ENCODE data around the gene KRT39. TPM values are rescaled to one million over a fixed set of nuclear protein-coding genes. Genes with fewer than 3 reads are reported as not detected.

KRT39 gene
- total RNA-seq: not detected

- H3K9me3 ChIP-seq: no peaks in the 10 kb centered on the region
- H3K27me3 ChIP-seq: no peaks in the 10 kb centered on the region
- H3K27ac ChIP-seq: no peak within 1 kb of the TSS
- no peaks in the 10 kb centered on the region for H3K36me3 ChIP-seq
- TF ChIP-seq POLR2A (IDR thresholded peaks at IDR 0.05): no peak
- TF ChIP-seq, protein P1, sequence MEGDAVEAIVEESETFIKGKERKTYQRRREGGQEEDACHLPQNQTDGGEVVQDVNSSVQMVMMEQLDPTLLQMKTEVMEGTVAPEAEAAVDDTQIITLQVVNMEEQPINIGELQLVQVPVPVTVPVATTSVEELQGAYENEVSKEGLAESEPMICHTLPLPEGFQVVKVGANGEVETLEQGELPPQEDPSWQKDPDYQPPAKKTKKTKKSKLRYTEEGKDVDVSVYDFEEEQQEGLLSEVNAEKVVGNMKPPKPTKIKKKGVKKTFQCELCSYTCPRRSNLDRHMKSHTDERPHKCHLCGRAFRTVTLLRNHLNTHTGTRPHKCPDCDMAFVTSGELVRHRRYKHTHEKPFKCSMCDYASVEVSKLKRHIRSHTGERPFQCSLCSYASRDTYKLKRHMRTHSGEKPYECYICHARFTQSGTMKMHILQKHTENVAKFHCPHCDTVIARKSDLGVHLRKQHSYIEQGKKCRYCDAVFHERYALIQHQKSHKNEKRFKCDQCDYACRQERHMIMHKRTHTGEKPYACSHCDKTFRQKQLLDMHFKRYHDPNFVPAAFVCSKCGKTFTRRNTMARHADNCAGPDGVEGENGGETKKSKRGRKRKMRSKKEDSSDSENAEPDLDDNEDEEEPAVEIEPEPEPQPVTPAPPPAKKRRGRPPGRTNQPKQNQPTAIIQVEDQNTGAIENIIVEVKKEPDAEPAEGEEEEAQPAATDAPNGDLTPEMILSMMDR (IDR thresholded peaks at IDR 0.05 in 4 of 5, conservative IDR thresholded peaks at IDR 0.05 in 1 of 5): no peak
- H3K4me3 ChIP-seq: no peak within 1 kb of the TSS
- DNase-seq: no peak
- intact Hi-C loops (cut with DNase I; ENCODE audit: low total_unique reads): no loop called here
- in situ Hi-C loops (cut with MboI; ENCODE audit: low sequenced_read_pairs in 4 of 4): loop anchor here in 2 of 4 donors (25.0 kb wide), 2 partner anchors 95 to 105 kb away; partner anchors contain the start of genes KRT12 (in 1 of the 2), KRTAP2-2 (in 1 of the 2), KRTAP2-3 (in 1 of the 2) and KRTAP2-4 (in 1 of the 2)
- H3K4me1 ChIP-seq: no peaks in the 10 kb centered on the region
- ATAC-seq: no peak
Measured at GRCh38 chr17:40966848-40967247, at the start of gene KRT39. KRT39 (minus strand) TSS chr17:40966948; CDS start chr17:40966856, 92 bp downstream.

- intact Hi-C loops (cut with DNase I; ENCODE audit: low total_unique reads): no loop called here
- TF ChIP-seq, protein P1 (IDR thresholded peaks at IDR 0.05 in 4 of 5, conservative IDR thresholded peaks at IDR 0.05 in 1 of 5): no peak
- no peak for TF ChIP-seq POLR2A (IDR thresholded peaks at IDR 0.05)
Measured at GRCh38 chr17:41015454-41015853, 48.7 kb upstream of the KRT39 start.

GRCh38 chr17:41013606-41014005 is 46.9 kb upstream of the KRT39 start:
- Histone ChIP-seq H3K27ac (no peak overlapping the region), H3K4me3 (no peak overlapping the region), H3K27me3 (no peaks in the 10 kb centered on the region), H3K9me3 (no peaks in the 10 kb centered on the region), H3K36me3 (no peaks in the 10 kb centered on the region), H3K4me1 (peaks cover 7 to 8% of the 10 kb centered on the region in 2 donors)
- intact Hi-C loops (cut with DNase I; ENCODE audit: low total_unique reads) (no loop called here), in situ Hi-C loops (cut with MboI; ENCODE audit: low sequenced_read_pairs in 4 of 4) (no loop called here)
- no peak for DNase-seq
- ATAC-seq: peak in 1 of 2 donors; percentile 73
- TF ChIP-seq, protein P1 (IDR thresholded peaks at IDR 0.05 in 4 of 5, conservative IDR thresholded peaks at IDR 0.05 in 1 of 5): no peak
- TF ChIP-seq POLR2A (IDR thresholded peaks at IDR 0.05): no peak

More at GRCh38 chr17:41015454-41015853, 48.7 kb upstream of the KRT39 start:
- Histone ChIP-seq H3K27me3 (no peaks in the 10 kb centered on the region), H3K4me1 (peaks cover 7 to 8% of the 10 kb centered on the region in 2 donors), H3K27ac (no peak overlapping the region), H3K36me3 (no peaks in the 10 kb centered on the region), H3K9me3 (no peaks in the 10 kb centered on the region), H3K4me3 (no peak overlapping the region)
- in situ Hi-C loops (cut with MboI; ENCODE audit: low sequenced_read_pairs in 4 of 4): no loop called here
- ATAC-seq: no peak
- no peak for DNase-seq

DNA sequence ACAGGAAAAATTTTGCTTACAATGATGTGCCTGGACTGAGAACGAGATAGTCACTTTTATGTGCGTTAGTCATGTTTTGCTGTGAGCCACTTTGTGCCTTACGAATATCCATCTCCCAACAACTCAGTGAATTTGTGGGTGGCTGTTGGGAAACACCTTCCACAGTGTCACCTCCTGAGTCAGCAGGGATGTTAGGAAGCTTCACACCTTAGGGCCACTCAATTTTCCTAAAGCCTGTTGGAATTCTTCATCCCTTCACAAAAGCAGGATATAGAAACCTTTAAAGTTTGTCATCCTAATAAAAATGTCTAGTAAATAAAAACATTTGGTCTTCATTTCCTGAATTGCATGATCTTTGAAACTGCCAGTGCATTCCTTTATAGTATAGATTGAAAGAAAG is 46.4 kb upstream of the KRT39 start:
- Histone ChIP-seq H3K9me3 (no peaks in the 10 kb centered on the region), H3K4me1 (peaks cover 7 to 8% of the 10 kb centered on the region in 2 donors), H3K27ac (no peak overlapping the region), H3K36me3 (no peaks in the 10 kb centered on the region), H3K27me3 (no peaks in the 10 kb centered on the region), H3K4me3 (no peak overlapping the region)
- no peak for DNase-seq
- no peak for ATAC-seq
- TF ChIP-seq, protein P1 (IDR thresholded peaks at IDR 0.05 in 4 of 5, conservative IDR thresholded peaks at IDR 0.05 in 1 of 5): no peak
- no peak for TF ChIP-seq POLR2A (IDR thresholded peaks at IDR 0.05)
- intact Hi-C loops (cut with DNase I; ENCODE audit: low total_unique reads) (no loop called here), in situ Hi-C loops (cut with MboI; ENCODE audit: low sequenced_read_pairs in 4 of 4) (no loop called here)
